HepG2 (cell line): ENCODE measurements around the gene SLX9. TPM values are rescaled to one million over a fixed set of nuclear protein-coding genes. Genes with fewer than 3 reads are reported as not detected.

Source experiments
- AHDC1 ChIP-seq: sonication (generic); formaldehyde crosslinking; IDR thresholded peaks from 2 replicates; pipeline ENCODE4 v1.5.1; 2020; ENCODE audit warnings: mild to moderate bottlenecking, missing genetic modification reagents, borderline replicate concordance
- ARID4A ChIP-seq: sonication (generic); formaldehyde crosslinking; IDR thresholded peaks from 2 replicates; pipeline ENCODE4 v1.5.0; 2020; ENCODE audit warnings: mild to moderate bottlenecking, missing genetic modification reagents, borderline replicate concordance
- ELF1 ChIP-seq: sonication (generic); formaldehyde crosslinking; IDR thresholded peaks from 2 replicates; pipeline ENCODE4 v1.4.0; 2020; ENCODE audit warnings: missing genetic modification reagents
- FOXO1 ChIP-seq: sonication (generic); formaldehyde crosslinking; IDR thresholded peaks from 2 replicates; pipeline ENCODE4 v1.4.0; 2020; ENCODE audit warnings: missing genetic modification reagents
- MAZ ChIP-seq, 2 experiments: sonication (generic) in 1 of 2; formaldehyde crosslinking in 1 of 2; IDR thresholded peaks; 2 replicates each; pipeline versions ENCODE4 v1.5.0 to v1.6.1; 2012 to 2020; ENCODE audit warnings: low read depth in 2 of 2, mild to moderate bottlenecking in 2 of 2, borderline replicate concordance in 1 of 2, improper control_type of control experiment in 1 of 2, low read length in 1 of 2, missing genetic modification reagents in 1 of 2, moderate library complexity in 1 of 2
- PCBP1 ChIP-seq: fragments of 200-400 bp; formaldehyde crosslinking; IDR thresholded peaks from 2 replicates; pipeline ENCODE4 v1.6.1; 2017; ENCODE audit warnings: mild to moderate bottlenecking, low read depth, low read length, borderline replicate concordance
- RBM39 ChIP-seq: fragments of 200-400 bp; formaldehyde crosslinking; IDR thresholded peaks from one replicate; pipeline ENCODE4 v1.6.1; 2018; ENCODE audit warnings: antibody characterized with exemption, mild to moderate bottlenecking, low read depth, low read length; ENCODE audit not compliant: poor library complexity, severe bottlenecking
- RXRB ChIP-seq: IDR thresholded peaks from 2 replicates; pipeline ENCODE4 v1.6.1; 2016; ENCODE audit warnings: borderline replicate concordance, missing genetic modification reagents, missing compliant biosample characterization
- SMAD3 ChIP-seq: sonication (generic); formaldehyde crosslinking; IDR thresholded peaks from 2 replicates; pipeline ENCODE4 v1.4.0; 2020; ENCODE audit warnings: missing genetic modification reagents
- TBX2 ChIP-seq: sonication (generic); formaldehyde crosslinking; IDR thresholded peaks from 2 replicates; pipeline ENCODE4 v1.5.0; 2020; ENCODE audit warnings: missing genetic modification reagents, mild to moderate bottlenecking, borderline replicate concordance
- ZGPAT ChIP-seq: IDR thresholded peaks from 2 replicates; pipeline ENCODE4 v1.6.1; 2016; ENCODE audit warnings: mild to moderate bottlenecking
- polyA plus RNA-seq, 8 experiments: library from polyadenylated mRNA; depleted of rRNA in 3 of 8; stranded (reverse) in 7 of 8; unstranded in 1 of 8; fragments of >200 nt; fragmentation: Illumina TruSeq in 4 of 8; extraction: Trizol in 4 of 8; gene quantifications; 2 replicates each; pipeline versions ENCODE4 v1.2.1 to v1.2.3, GENCODE V29; 2011 to 2016; ENCODE audit warnings: low read depth in 4 of 8, missing spikeins in 1 of 8, mixed read lengths in 1 of 8; ENCODE audit not compliant: insufficient read depth in 1 of 8
- total RNA-seq, 5 experiments: library from RNA; depleted of rRNA; stranded (reverse); fragments of >200 nt; fragmentation: Illumina TruSeq; extraction: Trizol; gene quantifications; 2 replicates each; pipeline ENCODE4 v1.2.3, GENCODE V29; 2016; ENCODE audit warnings: low read depth in 1 of 5
- TF ChIP-seq, protein P1 (sequence below): sonication (generic); formaldehyde crosslinking; IDR thresholded peaks from 2 replicates; pipeline ENCODE4 v1.5.0; 2020; ENCODE audit warnings: mild to moderate bottlenecking, missing genetic modification reagents, borderline replicate concordance

The SLX9 gene
- total and polyA plus RNA-seq, 2 of the 13 experiments (the other 11 are each of a cell fraction or from before 2014, with no cell fraction given): 21.0 to 47.1 TPM

- TF ChIP-seq AHDC1 (CRISPR knock-in tag) (peak; percentile 61; the same call in 1 of the 2 replicates), RXRB (peak; percentile 54), PCBP1 (peak; percentile 80; the same call in 1 of the 2 replicates), TBX2 (CRISPR knock-in tag) (peak; percentile 66; the same call in 1 of the 2 replicates), SMAD3 (CRISPR knock-in tag) (0 out of 2 replicates have a peak, but pooled peaks have one; percentile 37), ELF1 (CRISPR knock-in tag) (peak; percentile 19; the same call in 1 of the 2 replicates), ARID4A (peak; percentile 85), FOXO1 (0 out of 2 replicates have a peak, but pooled peaks have one; percentile 10), ZGPAT (CRISPR knock-in tag) (peak; percentile 93), MAZ (IDR thresholded peaks at IDR 0.05; ENCODE audit: borderline replicate concordance, low read depth, low read length) (0 out of 2 replicates have a peak, but pooled peaks have one; percentile 16), MAZ (CRISPR knock-in tag; IDR thresholded peaks at IDR 0.05; ENCODE audit: low read depth) (peak; percentile 51), RBM39 (peak; percentile 44)
- TF ChIP-seq, protein P1, sequence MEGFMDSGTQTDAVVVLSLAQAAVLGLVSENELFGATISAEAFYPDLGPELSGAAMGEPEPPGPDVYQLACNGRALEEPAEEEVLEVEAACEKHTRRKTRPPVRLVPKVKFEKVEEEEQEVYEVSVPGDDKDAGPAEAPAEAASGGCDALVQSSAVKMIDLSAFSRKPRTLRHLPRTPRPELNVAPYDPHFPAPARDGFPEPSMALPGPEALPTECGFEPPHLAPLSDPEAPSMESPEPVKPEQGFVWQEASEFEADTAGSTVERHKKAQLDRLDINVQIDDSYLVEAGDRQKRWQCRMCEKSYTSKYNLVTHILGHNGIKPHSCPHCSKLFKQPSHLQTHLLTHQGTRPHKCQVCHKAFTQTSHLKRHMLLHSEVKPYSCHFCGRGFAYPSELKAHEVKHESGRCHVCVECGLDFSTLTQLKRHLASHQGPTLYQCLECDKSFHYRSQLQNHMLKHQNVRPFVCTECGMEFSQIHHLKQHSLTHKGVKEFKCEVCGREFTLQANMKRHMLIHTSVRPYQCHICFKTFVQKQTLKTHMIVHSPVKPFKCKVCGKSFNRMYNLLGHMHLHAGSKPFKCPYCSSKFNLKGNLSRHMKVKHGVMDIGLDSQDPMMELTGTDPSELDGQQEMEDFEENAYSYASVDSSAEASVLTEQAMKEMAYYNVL: peak; percentile 36; the same call in 1 of the 2 replicates
Observed at GRCh38 chr21:44912506-44913412, 27.1 kb upstream of the SLX9 start (continued).
